ENCODE measurements around the gene RBMS2.

Gene RBMS2

GRCh38 chr12:56600753-56601152 is 79.1 kb downstream of the RBMS2 start:
- DNase-seq (ENCODE audit: low spot score), result no peak
- TF ChIP-seq CTCF (IDR thresholded peaks at IDR 0.05; ENCODE audit: extremely low read depth, missing control alignments), result no peak

- peak; percentile 11 for TF ChIP-seq CTCF (IDR thresholded peaks at IDR 0.05; ENCODE audit: extremely low read depth, missing control alignments)
- DNase-seq (ENCODE audit: low spot score), result peak; percentile 44
Measured at GRCh38 chr12:56601503-56601902, 79.9 kb downstream of the RBMS2 start.

- no peak for DNase-seq (ENCODE audit: low spot score)
- no peak for TF ChIP-seq CTCF (IDR thresholded peaks at IDR 0.05; ENCODE audit: extremely low read depth, missing control alignments)
Measured at GRCh38 chr12:56602239-56602638, 80.6 kb downstream of the RBMS2 start.

DNA sequence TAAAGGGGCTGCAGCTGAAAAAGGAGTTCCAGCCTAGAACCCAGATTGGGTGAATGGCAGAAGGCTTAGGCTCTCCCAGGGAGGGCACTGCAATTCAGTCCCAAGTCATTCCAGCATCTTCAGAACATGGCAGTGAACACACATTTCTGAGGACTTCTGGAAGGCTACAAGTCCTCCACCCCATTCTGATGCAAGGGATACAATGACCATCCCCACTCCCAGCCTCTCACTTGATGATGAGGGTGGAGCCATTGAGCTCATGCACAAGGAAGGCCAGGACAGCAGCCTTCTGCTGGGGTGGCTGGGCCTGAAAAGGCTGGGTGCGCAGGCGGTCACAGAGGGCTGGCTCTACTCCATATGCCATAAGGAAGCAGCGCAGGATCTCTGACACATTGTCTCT is 82.7 kb downstream of the RBMS2 start:
- DNase-seq (ENCODE audit: low spot score), result no peak
- TF ChIP-seq CTCF (IDR thresholded peaks at IDR 0.05; ENCODE audit: extremely low read depth, missing control alignments), result no peak

GRCh38 chr12:56614627-56615026 is 93.0 kb downstream of the RBMS2 start:
- TF ChIP-seq CTCF (IDR thresholded peaks at IDR 0.05; ENCODE audit: extremely low read depth, missing control alignments), result no peak

GRCh38 chr12:56616244-56616643 is 94.6 kb downstream of the RBMS2 start:
- TF ChIP-seq CTCF (IDR thresholded peaks at IDR 0.05; ENCODE audit: extremely low read depth, missing control alignments), result no peak
- no peak for DNase-seq (ENCODE audit: low spot score)

More at GRCh38 chr12:56614627-56615026, 93.0 kb downstream of the RBMS2 start:
- no peak for DNase-seq (ENCODE audit: low spot score)

- no peak for TF ChIP-seq CTCF (IDR thresholded peaks at IDR 0.05; ENCODE audit: extremely low read depth, missing control alignments)
- no peak for DNase-seq (ENCODE audit: low spot score)
Measured at GRCh38 chr12:56616925-56617324, 95.3 kb downstream of the RBMS2 start.

Data from GM20000 (cell line).